Liver (tissue), 9 donors: ENCODE measurements around the gene C1QTNF1. TPM values are rescaled to one million over a fixed set of nuclear protein-coding genes. Genes with fewer than 3 reads are reported as not detected.

Experiments
- DNase-seq: peaks from one replicate; pipeline ENCODE4 v3.0.0-alpha.2; 2017; ENCODE audit warnings: low spot score
- H3K27ac ChIP-seq, 2 donors: one replicate each; pipeline ENCODE4 v1.7.0; 2013; ENCODE audit warnings: inconsistent platforms in 2 of 2, low read length in 2 of 2, control low read depth in 1 of 2, low read depth in 1 of 2, mild to moderate bottlenecking in 1 of 2
- H3K27me3 ChIP-seq, 4 donors: one replicate each; pipeline versions ENCODE4 v1.6.1 to v1.7.0; 2013; ENCODE audit warnings: low read length in 3 of 4, inconsistent platforms in 1 of 4, mild to moderate bottlenecking in 1 of 4, moderate library complexity in 1 of 4; ENCODE audit not compliant: control insufficient read depth in 4 of 4, insufficient read depth in 4 of 4
- H3K36me3 ChIP-seq, 4 donors: one replicate each; pipeline versions ENCODE4 v1.6.1 to v1.7.0; 2013; ENCODE audit warnings: low read length in 3 of 4, mild to moderate bottlenecking in 3 of 4, low read depth in 1 of 4, moderate library complexity in 1 of 4; ENCODE audit not compliant: control insufficient read depth in 4 of 4, insufficient read depth in 3 of 4
- H3K4me1 ChIP-seq, 4 donors: one replicate each; pipeline versions ENCODE4 v1.6.1 to v1.7.0; 2013; ENCODE audit warnings: low read length in 3 of 4, mild to moderate bottlenecking in 3 of 4, moderate library complexity in 1 of 4; ENCODE audit not compliant: control insufficient read depth in 4 of 4, insufficient read depth in 4 of 4
- H3K4me3 ChIP-seq, 3 donors: one replicate each; pipeline versions ENCODE4 v1.6.1 to v1.7.0; 2013; ENCODE audit warnings: low read length in 3 of 3, control low read depth in 1 of 3, low read depth in 1 of 3, mild to moderate bottlenecking in 1 of 3
- H3K9ac ChIP-seq, 2 donors: one replicate each; pipeline ENCODE4 v1.7.0; 2013; ENCODE audit warnings: low read length in 2 of 2, mild to moderate bottlenecking in 2 of 2, moderate library complexity in 2 of 2, control low read depth in 1 of 2, low read depth in 1 of 2
- H3K9me3 ChIP-seq, 4 donors: one replicate each; pipeline versions ENCODE4 v1.6.1 to v1.7.0; 2013; ENCODE audit warnings: low read length in 3 of 4; ENCODE audit not compliant: control insufficient read depth in 4 of 4
- EGR1 ChIP-seq, 2 donors: IDR thresholded peaks; 2 replicates each; pipeline ENCODE4 v1.6.1; 2016 to 2018; ENCODE audit warnings: antibody characterized with exemption in 2 of 2, low read depth in 2 of 2
- FOXA1 ChIP-seq: IDR thresholded peaks from 2 replicates; pipeline ENCODE4 v1.6.1; 2016; ENCODE audit warnings: antibody characterized with exemption
- FOXA2 ChIP-seq: IDR thresholded peaks from 2 replicates; pipeline ENCODE4 v1.6.1; 2016; ENCODE audit warnings: antibody characterized with exemption
- GABPA ChIP-seq, 2 donors: IDR thresholded peaks in 1 of 2; conservative IDR thresholded peaks in 1 of 2; 2 replicates each; pipeline ENCODE4 v1.6.1; 2016; ENCODE audit warnings: antibody characterized with exemption in 2 of 2, mild to moderate bottlenecking in 1 of 2, moderate library complexity in 1 of 2
- HNF4A ChIP-seq, 2 donors: conservative IDR thresholded peaks; 2 replicates each; pipeline ENCODE4 v1.6.1; 2016; ENCODE audit warnings: antibody characterized with exemption in 2 of 2, mild to moderate bottlenecking in 2 of 2
- HNF4G ChIP-seq: IDR thresholded peaks from 2 replicates; pipeline ENCODE4 v1.6.1; 2016; ENCODE audit warnings: antibody characterized with exemption
- JUND ChIP-seq, 2 donors: IDR thresholded peaks; 2 replicates each; pipeline ENCODE4 v1.6.1; 2016; ENCODE audit warnings: antibody characterized with exemption in 2 of 2
- NR2F2 ChIP-seq: IDR thresholded peaks from 2 replicates; pipeline ENCODE4 v1.6.1; 2016; ENCODE audit warnings: antibody characterized with exemption
- RAD21 ChIP-seq, 2 donors: IDR thresholded peaks; 2 replicates each; pipeline ENCODE4 v1.6.1; 2016; ENCODE audit warnings: antibody characterized with exemption in 2 of 2, mild to moderate bottlenecking in 2 of 2
- RXRA ChIP-seq, 2 donors: IDR thresholded peaks; 2 replicates each; pipeline ENCODE4 v1.6.1; 2017 to 2018; ENCODE audit warnings: antibody characterized with exemption in 2 of 2, mild to moderate bottlenecking in 1 of 2
- TAF1 ChIP-seq: conservative IDR thresholded peaks from 2 replicates; pipeline ENCODE4 v1.6.1; 2016; ENCODE audit warnings: antibody characterized with exemption, mild to moderate bottlenecking
- YY1 ChIP-seq: IDR thresholded peaks from 2 replicates; pipeline ENCODE4 v1.6.1; 2016; ENCODE audit warnings: antibody characterized with exemption, mild to moderate bottlenecking
- WGBS: extraction: QIAGEN DNeasy Blood & Tissue Kit; methylation state at CpG from one replicate; pipeline ENCODE4 v1.1.7; 2013; 5-methylcytosine and 5-hydroxymethylcytosine counted together
- polyA plus RNA-seq, 2 donors: library from polyadenylated mRNA; stranded (reverse) in 1 of 2; unstranded in 1 of 2; fragments of 200-250 nt in 1 of 2; fragments of >200 nt in 1 of 2; fragmentation: Nextera tagmentation in 1 of 2; extraction: Ambion mirVana in 1 of 2; gene quantifications; one replicate each; pipeline versions ENCODE4 v1.2.1 to v1.2.3, GENCODE V29; 2013 to 2015
- total RNA-seq, 2 donors: library from RNA; depleted of rRNA; stranded (reverse); fragments of >200 nt; gene quantifications; one replicate each; pipeline ENCODE4 v1.2.3, GENCODE V29; 2014
- TF ChIP-seq, protein P1 (sequence below): IDR thresholded peaks from 2 replicates; pipeline ENCODE4 v1.6.1; 2016; ENCODE audit warnings: antibody characterized with exemption, mild to moderate bottlenecking
- TF ChIP-seq, protein P2 (sequence below): IDR thresholded peaks from 2 replicates; pipeline ENCODE4 v1.6.1; 2016; ENCODE audit warnings: antibody characterized with exemption
- TF ChIP-seq, protein P3 (sequence below): fragments of 150-350 bp; IDR thresholded peaks from 2 replicates; pipeline ENCODE4 v1.5.1; 2017; ENCODE audit warnings: improper control_type of control experiment, low read depth, low read length; ENCODE audit not compliant: missing input control
- TF ChIP-seq, protein P4 (sequence below): IDR thresholded peaks from 2 replicates; pipeline ENCODE4 v1.6.1; 2016; ENCODE audit warnings: antibody characterized with exemption
- donor health status: healthy.
- donor health status: healthy.
- donor health status: healthy.
- donor health status: healthy.
- donor health status: healthy.

Gene C1QTNF1
- total and polyA plus RNA-seq, 4 donors, result 0.56 to 54.6 (median 16.1) TPM

DNA sequence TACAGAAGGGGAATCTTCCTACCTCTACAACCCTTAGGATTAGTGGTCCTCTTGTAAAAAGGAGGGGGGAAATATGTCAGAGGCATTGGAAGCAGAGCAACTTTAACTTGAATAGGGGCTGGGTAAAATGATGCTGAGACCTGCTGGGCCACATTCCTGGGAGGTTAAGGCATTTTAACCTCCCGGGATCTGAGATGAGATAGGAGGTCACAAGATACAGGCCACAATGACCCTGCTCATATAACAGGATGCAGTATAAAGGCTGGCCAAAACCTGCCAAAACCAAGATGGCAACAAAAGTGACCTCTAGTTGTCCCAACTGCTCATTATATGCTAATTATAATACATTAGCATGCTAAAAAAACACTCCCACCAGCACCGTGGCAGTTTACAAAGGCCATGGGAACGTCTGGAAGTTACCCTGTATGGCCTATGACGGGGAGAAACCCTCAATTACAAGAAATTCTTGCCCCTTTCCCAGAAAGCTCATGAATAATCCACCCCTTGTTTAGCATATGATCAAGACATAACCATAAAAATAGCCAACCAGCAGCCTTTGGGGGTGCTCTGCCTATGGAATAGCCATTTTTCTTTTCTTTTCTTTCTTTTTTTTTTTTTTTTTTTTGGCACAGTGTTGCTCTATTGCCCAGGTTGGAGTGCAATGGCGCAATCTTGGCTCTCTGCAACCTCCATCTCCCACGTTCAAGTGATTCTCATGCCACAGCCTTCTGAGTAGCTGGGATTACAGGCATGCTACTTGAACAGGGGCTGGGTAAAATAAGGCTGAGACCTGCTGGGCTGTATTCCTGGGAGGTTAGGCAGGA lies 6.2 kb upstream of the C1QTNF1 start:
- no peak overlapping the region for H3K9ac ChIP-seq
- H3K27me3 ChIP-seq, result peaks cover 0 to 5% (median 0%) of the 10 kb centered on the region in 4 donors
- H3K9me3 ChIP-seq, result no peaks in the 10 kb centered on the region
- WGBS, result 61% methylated on average over 6 of the region's 6 CpGs
- peaks cover 0 to 4% (median 0%) of the 10 kb centered on the region in 4 donors for H3K4me1 ChIP-seq
- H3K27ac ChIP-seq, result no peak overlapping the region
- no peaks in the 10 kb centered on the region for H3K36me3 ChIP-seq
- no peak overlapping the region for H3K4me3 ChIP-seq
- DNase-seq, result no peak
- TF ChIP-seq NR2F2 (peak; percentile 26), GABPA (IDR thresholded peaks at IDR 0.05 in 1 of 2, conservative IDR thresholded peaks at IDR 0.05 in 1 of 2) (no peak)

DNA sequence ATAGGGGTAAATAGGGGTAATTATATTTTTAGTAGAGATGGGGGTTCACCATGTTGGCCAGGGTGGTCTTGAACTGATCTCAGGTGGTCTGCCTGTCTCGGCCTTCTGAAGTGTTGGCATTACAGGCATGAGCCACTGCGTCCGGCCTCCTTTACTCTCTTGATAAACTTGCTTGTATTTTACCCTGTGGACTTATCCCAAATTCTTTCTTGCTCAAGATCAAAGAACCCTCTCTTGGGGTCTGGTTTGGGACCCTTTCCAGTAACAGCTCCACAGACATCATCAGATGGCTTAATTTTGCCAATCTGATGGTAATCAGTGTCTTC lies 5.6 kb upstream of the C1QTNF1 start:
- no peak overlapping the region for H3K27ac ChIP-seq
- H3K4me3 ChIP-seq, result no peak overlapping the region
- H3K9me3 ChIP-seq, result no peaks in the 10 kb centered on the region
- H3K27me3 ChIP-seq, result peaks cover 0 to 5% (median 0%) of the 10 kb centered on the region in 4 donors
- TF ChIP-seq YY1, result no peak
- no peak for TF ChIP-seq JUND (IDR thresholded peaks at IDR 0.05)
- no peak for TF ChIP-seq RAD21 (IDR thresholded peaks at IDR 0.05)
- no peak for TF ChIP-seq HNF4G
- TF ChIP-seq FOXA1, result no peak
- TF ChIP-seq, protein P1, sequence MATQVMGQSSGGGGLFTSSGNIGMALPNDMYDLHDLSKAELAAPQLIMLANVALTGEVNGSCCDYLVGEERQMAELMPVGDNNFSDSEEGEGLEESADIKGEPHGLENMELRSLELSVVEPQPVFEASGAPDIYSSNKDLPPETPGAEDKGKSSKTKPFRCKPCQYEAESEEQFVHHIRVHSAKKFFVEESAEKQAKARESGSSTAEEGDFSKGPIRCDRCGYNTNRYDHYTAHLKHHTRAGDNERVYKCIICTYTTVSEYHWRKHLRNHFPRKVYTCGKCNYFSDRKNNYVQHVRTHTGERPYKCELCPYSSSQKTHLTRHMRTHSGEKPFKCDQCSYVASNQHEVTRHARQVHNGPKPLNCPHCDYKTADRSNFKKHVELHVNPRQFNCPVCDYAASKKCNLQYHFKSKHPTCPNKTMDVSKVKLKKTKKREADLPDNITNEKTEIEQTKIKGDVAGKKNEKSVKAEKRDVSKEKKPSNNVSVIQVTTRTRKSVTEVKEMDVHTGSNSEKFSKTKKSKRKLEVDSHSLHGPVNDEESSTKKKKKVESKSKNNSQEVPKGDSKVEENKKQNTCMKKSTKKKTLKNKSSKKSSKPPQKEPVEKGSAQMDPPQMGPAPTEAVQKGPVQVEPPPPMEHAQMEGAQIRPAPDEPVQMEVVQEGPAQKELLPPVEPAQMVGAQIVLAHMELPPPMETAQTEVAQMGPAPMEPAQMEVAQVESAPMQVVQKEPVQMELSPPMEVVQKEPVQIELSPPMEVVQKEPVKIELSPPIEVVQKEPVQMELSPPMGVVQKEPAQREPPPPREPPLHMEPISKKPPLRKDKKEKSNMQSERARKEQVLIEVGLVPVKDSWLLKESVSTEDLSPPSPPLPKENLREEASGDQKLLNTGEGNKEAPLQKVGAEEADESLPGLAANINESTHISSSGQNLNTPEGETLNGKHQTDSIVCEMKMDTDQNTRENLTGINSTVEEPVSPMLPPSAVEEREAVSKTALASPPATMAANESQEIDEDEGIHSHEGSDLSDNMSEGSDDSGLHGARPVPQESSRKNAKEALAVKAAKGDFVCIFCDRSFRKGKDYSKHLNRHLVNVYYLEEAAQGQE, result no peak
- no peak for TF ChIP-seq TAF1
- no peak for TF ChIP-seq FOXA2
- no peak for TF ChIP-seq NR2F2
- TF ChIP-seq, protein P2, sequence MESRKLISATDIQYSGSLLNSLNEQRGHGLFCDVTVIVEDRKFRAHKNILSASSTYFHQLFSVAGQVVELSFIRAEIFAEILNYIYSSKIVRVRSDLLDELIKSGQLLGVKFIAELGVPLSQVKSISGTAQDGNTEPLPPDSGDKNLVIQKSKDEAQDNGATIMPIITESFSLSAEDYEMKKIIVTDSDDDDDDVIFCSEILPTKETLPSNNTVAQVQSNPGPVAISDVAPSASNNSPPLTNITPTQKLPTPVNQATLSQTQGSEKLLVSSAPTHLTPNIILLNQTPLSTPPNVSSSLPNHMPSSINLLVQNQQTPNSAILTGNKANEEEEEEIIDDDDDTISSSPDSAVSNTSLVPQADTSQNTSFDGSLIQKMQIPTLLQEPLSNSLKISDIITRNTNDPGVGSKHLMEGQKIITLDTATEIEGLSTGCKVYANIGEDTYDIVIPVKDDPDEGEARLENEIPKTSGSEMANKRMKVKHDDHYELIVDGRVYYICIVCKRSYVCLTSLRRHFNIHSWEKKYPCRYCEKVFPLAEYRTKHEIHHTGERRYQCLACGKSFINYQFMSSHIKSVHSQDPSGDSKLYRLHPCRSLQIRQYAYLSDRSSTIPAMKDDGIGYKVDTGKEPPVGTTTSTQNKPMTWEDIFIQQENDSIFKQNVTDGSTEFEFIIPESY, result no peak
- no peak for DNase-seq
- WGBS, result 86% methylated on average over 3 of the region's 3 CpGs
- H3K9ac ChIP-seq, result no peak overlapping the region
- H3K4me1 ChIP-seq, result peaks cover 0 to 4% (median 0%) of the 10 kb centered on the region in 4 donors
- no peaks in the 10 kb centered on the region for H3K36me3 ChIP-seq

DNA sequence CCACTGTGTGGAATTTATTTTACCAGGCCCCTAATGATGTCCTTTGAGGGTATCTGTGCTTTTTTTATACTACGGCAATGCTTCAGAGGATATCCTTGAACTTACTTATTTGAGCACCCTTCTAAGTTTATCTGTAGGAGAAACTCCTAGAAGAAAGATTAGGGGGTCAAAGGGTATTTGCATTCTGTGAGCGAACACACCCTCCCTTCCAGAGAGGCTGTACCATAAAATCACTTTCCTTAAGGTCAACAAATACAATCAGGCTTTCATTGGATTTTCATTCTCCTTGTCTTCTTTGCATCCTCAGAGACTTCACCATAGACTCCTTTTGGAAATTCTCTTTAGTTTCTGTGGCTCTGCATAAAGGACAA lies 4.7 kb upstream of the C1QTNF1 start:
- H3K27me3 ChIP-seq, result peaks cover 0 to 7% (median 0%) of the 10 kb centered on the region in 4 donors
- H3K36me3 ChIP-seq, result no peaks in the 10 kb centered on the region
- no peak for DNase-seq
- no peak overlapping the region for H3K27ac ChIP-seq
- H3K9ac ChIP-seq, result no peak overlapping the region
- no peaks in the 10 kb centered on the region for H3K9me3 ChIP-seq
- H3K4me3 ChIP-seq, result no peak overlapping the region
- peaks cover 0 to 4% (median 0%) of the 10 kb centered on the region in 4 donors for H3K4me1 ChIP-seq
- WGBS, result 44% methylated on average over 2 of the region's 2 CpGs
- TF ChIP-seq, protein P3, sequence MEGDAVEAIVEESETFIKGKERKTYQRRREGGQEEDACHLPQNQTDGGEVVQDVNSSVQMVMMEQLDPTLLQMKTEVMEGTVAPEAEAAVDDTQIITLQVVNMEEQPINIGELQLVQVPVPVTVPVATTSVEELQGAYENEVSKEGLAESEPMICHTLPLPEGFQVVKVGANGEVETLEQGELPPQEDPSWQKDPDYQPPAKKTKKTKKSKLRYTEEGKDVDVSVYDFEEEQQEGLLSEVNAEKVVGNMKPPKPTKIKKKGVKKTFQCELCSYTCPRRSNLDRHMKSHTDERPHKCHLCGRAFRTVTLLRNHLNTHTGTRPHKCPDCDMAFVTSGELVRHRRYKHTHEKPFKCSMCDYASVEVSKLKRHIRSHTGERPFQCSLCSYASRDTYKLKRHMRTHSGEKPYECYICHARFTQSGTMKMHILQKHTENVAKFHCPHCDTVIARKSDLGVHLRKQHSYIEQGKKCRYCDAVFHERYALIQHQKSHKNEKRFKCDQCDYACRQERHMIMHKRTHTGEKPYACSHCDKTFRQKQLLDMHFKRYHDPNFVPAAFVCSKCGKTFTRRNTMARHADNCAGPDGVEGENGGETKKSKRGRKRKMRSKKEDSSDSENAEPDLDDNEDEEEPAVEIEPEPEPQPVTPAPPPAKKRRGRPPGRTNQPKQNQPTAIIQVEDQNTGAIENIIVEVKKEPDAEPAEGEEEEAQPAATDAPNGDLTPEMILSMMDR, result no peak
- TF ChIP-seq HNF4A (conservative IDR thresholded peaks at IDR 0.05) (no peak), RXRA (IDR thresholded peaks at IDR 0.05) (no peak), FOXA1 (no peak), RAD21 (IDR thresholded peaks at IDR 0.05) (no peak), EGR1 (IDR thresholded peaks at IDR 0.05; ENCODE audit: low read depth in 2 of 2) (no peak), JUND (IDR thresholded peaks at IDR 0.05) (no peak), NR2F2 (no peak), HNF4G (no peak)
- TF ChIP-seq, protein P4, sequence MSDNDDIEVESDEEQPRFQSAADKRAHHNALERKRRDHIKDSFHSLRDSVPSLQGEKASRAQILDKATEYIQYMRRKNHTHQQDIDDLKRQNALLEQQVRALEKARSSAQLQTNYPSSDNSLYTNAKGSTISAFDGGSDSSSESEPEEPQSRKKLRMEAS, result no peak
- TF ChIP-seq, protein P2, result no peak
